Measurements from ENCODE around the gene MTERF2.

GRCh38 chr12:106986625-106987389 is at the start of gene MTERF2:
- TF ChIP-seq, protein P1, sequence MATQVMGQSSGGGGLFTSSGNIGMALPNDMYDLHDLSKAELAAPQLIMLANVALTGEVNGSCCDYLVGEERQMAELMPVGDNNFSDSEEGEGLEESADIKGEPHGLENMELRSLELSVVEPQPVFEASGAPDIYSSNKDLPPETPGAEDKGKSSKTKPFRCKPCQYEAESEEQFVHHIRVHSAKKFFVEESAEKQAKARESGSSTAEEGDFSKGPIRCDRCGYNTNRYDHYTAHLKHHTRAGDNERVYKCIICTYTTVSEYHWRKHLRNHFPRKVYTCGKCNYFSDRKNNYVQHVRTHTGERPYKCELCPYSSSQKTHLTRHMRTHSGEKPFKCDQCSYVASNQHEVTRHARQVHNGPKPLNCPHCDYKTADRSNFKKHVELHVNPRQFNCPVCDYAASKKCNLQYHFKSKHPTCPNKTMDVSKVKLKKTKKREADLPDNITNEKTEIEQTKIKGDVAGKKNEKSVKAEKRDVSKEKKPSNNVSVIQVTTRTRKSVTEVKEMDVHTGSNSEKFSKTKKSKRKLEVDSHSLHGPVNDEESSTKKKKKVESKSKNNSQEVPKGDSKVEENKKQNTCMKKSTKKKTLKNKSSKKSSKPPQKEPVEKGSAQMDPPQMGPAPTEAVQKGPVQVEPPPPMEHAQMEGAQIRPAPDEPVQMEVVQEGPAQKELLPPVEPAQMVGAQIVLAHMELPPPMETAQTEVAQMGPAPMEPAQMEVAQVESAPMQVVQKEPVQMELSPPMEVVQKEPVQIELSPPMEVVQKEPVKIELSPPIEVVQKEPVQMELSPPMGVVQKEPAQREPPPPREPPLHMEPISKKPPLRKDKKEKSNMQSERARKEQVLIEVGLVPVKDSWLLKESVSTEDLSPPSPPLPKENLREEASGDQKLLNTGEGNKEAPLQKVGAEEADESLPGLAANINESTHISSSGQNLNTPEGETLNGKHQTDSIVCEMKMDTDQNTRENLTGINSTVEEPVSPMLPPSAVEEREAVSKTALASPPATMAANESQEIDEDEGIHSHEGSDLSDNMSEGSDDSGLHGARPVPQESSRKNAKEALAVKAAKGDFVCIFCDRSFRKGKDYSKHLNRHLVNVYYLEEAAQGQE (IDR thresholded peaks at IDR 0.05; ENCODE audit: insufficient read depth in 1 of 2, low read depth in 2 of 2, low read length in 1 of 2): no peak
- TF ChIP-seq, protein P2, sequence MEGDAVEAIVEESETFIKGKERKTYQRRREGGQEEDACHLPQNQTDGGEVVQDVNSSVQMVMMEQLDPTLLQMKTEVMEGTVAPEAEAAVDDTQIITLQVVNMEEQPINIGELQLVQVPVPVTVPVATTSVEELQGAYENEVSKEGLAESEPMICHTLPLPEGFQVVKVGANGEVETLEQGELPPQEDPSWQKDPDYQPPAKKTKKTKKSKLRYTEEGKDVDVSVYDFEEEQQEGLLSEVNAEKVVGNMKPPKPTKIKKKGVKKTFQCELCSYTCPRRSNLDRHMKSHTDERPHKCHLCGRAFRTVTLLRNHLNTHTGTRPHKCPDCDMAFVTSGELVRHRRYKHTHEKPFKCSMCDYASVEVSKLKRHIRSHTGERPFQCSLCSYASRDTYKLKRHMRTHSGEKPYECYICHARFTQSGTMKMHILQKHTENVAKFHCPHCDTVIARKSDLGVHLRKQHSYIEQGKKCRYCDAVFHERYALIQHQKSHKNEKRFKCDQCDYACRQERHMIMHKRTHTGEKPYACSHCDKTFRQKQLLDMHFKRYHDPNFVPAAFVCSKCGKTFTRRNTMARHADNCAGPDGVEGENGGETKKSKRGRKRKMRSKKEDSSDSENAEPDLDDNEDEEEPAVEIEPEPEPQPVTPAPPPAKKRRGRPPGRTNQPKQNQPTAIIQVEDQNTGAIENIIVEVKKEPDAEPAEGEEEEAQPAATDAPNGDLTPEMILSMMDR (IDR thresholded peaks at IDR 0.05): no peak
